ENCODE results near the gene ELMO2. TPM values are rescaled to one million over a fixed set of nuclear protein-coding genes. Genes with fewer than 3 reads are reported as not detected.

The ELMO2 gene
- total and polyA plus RNA-seq, 9 of the 15 experiments (the other 6 are each of a cell fraction or from before 2014, with no cell fraction given) = 7.5 to 21.5 (median 15.9) TPM

- TF ChIP-seq IRF2 (CRISPR knock-in tag; IDR thresholded peaks at IDR 0.05) (no peak), HOMEZ (CRISPR knock-in tag; IDR thresholded peaks at IDR 0.05) (no peak), NFIC (IDR thresholded peaks at IDR 0.05) (no peak), ZNF584 (CRISPR knock-in tag; IDR thresholded peaks at IDR 0.05; ENCODE audit: low read depth) (no peak), ZNF431 (CRISPR knock-in tag; IDR thresholded peaks at IDR 0.05) (no peak), BMI1 (IDR thresholded peaks at IDR 0.05; ENCODE audit: low read length) (no peak), POLR2AphosphoS2 (IDR thresholded peaks at IDR 0.05; ENCODE audit: low read length) (no peak), ZNF398 (CRISPR knock-in tag; IDR thresholded peaks at IDR 0.05) (no peak), GABPA (tag; conservative IDR thresholded peaks at IDR 0.05; ENCODE audit: low read depth) (no peak), POLR2G (IDR thresholded peaks at IDR 0.05; ENCODE audit: low read depth, low read length) (0 out of 2 replicates have a peak, but pooled peaks have one; percentile 48), ZNF395 (CRISPR knock-in tag; IDR thresholded peaks at IDR 0.05) (no peak), ZNF324 (CRISPR knock-in tag; IDR thresholded peaks at IDR 0.05) (no peak)
Measured at GRCh38 chr20:46347841-46348803, 58.3 kb downstream of the ELMO2 start (continued).
